Hematopoietic multipotent progenitor cell treated with erythropoietin and hydrocortisone succinate and interleukin-3 and kit ligand, for 4 days (in vitro differentiated cells): ENCODE results near the gene DRAM1.
A peak's percentile ranks its signal among the peaks of the same experiment; 100 is the strongest.
"Not testable (repeated sequence)": the region's sequence is repeated elsewhere in the genome, so short reads cannot be mapped to it uniquely, and the experiment has no call there.

Experiments used
- DNase-seq: peaks from one replicate; pipeline ENCODE4 v3.0.0-alpha.2; 2015

Gene DRAM1, protein sequence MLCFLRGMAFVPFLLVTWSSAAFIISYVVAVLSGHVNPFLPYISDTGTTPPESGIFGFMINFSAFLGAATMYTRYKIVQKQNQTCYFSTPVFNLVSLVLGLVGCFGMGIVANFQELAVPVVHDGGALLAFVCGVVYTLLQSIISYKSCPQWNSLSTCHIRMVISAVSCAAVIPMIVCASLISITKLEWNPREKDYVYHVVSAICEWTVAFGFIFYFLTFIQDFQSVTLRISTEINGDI

DNA sequence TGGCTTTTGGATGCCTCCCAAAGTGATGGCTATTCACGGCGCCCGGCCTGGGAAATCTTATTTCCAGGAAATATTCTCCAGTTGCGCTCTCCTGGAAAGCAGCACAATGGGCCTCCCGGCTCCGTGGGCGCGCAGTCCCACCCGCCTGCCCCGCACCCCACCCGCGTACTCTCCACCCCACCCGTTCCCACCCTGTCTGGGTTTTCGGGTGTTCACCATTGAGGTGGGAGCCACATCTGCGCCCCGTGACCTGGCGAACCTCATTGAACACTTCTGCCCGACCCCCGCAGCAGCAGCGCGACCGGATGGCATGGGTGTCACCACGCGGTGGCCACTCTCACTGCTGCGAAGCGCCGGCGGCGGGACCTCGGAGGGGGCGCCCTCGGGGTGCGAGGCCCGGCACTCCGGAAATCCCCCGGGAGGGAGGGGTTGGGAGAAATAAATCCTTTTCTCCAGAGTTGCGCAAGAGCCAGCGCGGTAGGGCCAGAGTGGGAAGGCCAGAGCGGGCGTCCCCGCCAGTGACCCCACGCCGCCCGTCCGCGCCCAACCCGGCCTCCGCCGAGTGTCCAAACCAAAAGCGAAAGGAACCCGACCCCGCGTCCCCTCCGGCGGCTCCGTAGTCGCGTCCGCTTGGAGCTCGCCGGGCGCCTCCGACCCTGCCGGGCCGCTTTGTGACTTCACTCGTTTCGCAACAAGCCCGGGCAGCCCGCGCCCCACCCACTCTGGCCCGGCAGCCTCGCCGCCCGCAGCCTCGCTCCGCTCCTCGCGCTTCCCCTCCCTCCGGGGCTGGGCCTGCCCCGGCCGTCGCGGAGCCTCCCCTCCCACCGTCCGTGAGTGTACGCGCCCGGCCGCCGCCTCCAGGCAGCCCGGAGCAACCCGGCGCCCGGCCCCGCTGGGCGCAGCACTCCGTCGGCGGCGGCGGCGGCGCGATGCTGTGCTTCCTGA is at the start of gene DRAM1:
DRAM1 (plus strand) TSS at position 720 of the 945 bp plus-strand sequence; CDS start at position 930, 210 bp downstream.
- DNase-seq, result peak; percentile 95

DNA sequence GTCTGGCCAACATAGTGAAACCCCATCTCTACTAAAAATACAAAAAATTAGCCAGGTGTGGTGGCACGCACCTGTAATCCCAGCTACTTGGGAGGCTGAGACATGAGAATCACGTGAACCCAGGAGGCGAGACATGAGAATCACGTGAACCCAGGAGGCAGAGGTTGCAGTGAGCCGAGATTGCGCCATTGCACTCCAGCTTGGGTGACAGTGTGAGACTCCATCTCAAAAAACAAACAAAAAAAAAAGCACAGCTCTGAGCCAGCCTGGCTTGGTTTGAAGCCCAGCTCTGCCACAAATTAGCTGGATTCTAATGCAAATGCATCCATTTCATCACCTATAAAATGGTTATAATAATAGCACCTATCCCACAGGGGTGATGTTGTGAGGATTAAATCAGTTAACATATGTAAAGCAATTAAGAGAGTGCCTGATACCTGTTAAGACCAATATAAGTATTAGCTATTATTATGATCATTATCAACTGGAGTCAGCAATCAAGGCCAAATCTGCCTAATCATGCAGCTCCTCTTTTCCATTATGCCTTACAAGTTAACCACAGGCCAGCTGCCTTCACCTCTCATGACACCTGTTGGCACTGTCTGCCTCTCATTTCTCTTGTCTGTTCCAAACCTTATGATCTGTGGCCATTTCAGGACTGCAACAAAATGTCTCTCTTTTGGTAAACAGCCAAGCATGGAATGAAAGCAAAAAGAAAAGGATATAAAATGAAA is 48.8 kb upstream of the DRAM1 start:
- no peak for DNase-seq

DNA sequence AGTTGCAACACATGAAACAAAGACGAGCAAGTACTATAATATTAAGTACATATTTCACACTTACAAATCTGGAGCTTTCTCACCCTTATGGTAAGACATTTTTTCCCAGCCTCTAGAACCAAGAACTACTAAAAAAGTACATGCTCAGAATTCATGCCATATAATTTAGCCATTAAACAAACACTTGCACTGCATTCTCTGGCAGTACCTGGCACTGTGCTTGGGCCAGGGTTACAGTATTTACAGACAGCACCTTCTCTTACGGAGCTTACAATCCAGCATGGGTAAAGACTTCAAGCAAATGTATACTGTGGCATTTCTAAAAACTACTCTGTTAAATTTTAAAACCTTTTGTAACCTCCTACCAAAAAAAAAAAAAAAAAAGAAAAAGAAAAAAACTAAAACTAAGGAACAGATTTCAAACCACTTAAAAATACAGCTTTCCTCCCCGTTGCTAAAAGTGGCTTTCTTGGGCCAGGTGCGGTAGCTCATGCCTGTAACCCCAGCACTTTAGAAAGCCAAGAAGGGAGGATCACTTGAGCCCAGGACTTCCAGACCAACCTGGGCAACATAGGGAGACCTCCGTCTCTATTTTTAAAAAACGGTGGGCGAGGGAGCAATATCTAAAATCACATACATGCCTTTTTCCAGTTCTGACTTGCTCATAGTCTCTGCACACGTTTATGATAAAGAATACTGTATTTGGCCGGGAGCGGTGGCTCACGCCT is 47.6 kb upstream of the DRAM1 start:
- DNase-seq, result peak; percentile 31

DNA sequence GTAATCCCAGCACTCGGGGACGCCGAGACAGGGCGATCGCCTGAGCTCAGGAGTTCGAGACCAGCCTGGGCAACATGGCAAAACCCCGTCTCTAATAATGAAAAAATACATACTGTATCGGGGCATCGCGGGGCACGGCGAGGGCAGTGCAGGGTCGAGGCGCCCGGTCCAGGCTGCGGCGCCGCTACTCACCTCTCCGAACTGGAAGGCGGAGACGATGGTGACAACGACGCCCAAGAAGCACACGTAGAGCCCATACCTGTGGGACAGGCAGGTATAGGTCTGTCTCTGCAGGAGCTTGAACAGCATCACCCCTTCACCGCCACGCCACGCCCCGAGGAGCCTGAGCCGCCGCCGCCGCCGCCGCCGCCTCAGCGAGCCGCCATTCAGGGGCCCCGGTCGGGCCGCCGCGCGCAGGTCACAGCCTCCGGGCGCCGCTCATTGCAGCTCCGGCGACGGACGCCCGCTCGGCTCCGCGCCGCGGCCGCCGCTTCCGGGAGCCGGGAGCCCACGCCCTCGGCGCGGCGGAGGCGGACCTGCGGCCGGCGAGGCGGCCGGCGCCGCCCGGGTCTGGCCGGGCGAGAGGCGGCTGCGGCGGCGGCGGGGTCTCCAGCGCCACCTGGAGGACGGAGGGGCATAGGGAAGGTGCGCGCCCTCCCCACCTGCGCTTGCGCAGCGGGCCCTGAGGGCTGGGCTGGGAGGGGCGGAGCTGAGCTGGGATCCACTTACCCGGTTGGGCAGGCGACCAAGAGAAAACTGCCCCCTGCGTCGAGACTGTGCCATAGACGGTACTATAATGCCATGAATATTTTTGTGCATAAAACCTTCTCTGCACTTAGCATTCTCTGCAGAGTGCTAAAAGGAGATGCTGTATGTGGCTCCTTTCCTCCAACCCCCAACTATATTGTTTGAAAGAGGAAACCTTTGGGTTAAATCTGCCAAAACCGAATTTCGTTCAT is 46.7 kb upstream of the DRAM1 start, which contains the start of gene GNPTAB:
GNPTAB (minus strand) TSS at position 593 of the 959 bp plus-strand sequence; CDS start at position 309, 284 bp downstream.
- DNase-seq, result peak; percentile 98

DNA sequence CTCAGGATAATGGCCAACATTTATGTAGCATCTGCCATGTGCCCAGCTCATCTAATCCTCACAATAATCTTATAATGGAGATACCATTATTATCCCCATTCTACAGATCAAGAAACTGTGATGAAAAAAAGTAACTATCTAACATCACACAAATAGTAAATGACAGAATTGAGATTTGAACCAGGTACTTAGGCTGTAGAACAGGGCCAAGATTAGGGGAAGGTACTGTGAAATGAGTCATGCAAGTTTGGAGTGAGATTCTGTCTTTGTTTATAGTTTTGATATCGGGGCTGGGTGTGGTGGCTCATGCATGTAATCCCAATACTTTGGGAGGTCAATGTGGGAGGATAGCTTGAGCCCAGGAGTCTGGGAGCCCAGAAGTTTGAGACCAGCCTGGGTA is 45.4 kb upstream of the DRAM1 start:
- DNase-seq, result no peak

DNA sequence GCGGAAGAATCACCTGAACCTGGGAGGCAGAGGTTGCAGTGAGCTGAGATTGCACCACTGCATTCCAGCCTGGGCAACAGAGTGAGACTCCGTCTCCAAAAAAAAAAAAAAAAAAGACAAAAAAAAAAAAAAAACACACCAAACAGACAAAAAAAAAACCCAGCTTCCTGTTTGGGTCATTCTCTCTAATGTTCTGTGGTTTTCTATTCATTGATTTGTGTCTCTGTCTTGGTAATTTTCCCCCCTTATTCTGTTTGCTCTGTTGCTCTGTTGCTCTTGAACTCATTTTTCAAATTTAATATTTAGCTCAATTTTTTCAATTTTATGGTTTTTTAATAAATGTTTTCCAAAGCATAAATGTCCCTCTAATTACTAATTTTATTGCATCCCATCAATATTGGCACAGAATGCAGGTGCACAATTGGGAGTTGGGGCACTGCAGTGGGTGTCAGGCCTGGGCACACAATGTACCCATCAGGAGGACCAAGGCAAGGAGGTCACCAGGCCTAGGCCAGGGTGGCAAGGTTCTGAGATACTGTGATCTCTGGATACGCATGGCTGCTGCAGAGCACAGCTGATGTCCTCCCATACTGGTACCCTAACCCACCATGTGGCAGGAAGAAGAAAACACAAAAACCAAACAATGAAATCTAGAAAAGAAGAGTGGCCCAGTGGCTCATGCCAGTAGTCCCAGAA is 38.6 kb upstream of the DRAM1 start:
- DNase-seq, result peak; percentile 44

DNA sequence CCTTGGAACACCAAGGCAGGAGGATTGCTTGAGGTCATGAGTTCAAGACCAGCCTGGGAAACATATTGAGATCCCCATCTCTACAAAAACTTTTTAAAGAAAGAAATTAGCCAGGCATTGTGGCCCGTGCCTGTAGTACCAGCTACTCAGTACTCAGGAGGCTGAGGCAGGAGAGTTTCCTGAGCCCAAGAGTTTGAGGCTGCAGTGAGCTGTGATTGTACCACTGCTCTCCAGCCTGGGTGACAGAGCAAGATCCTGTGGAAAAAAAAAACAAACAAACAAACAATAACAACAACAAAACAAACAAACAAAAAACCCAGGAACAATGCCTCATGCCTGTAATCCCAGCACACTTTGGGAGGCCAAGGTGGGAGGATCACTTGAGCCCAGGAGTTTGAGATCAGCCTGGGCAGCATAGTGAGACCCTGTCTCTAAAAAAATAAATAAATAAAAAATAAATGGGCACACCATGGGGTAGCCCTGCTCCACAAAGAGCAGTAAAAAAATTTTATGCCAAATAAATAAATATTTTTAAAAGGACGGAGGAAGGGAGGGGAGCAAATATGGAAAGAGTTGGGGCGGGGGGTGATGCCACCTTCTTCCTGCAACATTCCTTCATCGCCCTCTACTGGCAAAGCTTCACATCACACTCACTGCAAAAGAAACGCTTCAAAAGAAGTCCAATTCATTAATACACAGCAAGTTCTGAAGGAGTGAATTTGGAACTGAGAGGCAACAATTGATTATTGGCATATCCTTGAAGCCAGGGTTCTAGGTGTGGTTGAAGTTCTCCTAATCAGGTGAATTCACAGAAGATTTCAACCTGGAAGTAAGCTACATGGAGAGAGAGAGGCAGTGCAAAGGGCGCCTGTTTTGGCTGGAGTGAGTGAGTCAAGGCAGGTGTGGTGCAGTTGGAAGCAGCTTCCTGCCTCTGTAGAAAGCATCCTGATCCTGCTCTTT is 37.8 kb upstream of the DRAM1 start:
- DNase-seq, result peak; percentile 87

DNA sequence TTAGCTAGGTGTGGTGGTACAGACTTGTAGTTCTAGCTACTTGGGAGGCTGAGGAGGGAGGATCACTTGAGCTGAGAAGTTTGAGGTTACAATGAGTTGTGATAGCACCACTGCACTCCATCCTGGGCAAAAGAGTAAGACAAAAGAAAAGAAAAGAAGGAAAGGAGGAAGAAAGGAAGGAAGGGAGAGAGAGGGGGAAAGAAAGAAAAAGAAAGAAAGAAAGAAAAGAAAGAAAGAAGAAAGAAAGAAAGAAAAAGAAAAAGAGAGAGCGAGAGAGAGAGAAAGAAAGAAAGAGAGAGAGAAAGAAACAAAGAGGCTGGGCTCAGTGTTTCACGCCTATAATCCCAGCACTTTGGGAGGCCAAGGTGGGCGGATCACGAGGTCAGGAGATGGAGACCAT is 36.3 kb upstream of the DRAM1 start:
- DNase-seq, result no peak

DNA sequence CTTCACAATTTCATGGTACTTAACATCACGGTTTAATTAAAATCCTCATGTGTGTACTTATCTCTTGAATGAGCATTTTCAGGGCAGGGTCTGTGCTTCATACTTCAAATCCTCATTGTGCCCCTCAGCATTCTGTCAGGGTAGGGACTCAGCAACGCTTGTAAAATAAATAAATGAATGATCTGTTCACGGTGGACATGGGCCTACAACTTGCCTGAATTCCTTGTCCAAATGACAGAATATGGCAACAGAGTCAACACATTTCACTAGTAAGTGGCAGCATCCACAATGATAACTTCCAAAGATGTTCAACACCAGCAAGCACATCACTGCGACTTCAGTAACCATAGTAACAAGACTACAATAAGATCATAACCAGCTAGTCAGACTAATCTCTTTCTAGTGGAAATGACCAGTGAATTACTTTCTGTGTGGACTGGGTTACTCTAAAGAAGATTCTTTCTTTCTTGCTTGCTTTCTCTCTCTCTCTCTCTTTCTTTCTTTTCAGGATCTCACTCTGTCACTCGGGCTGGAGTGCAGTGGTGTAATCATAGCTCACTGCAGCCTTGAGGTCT is 32.2 kb upstream of the DRAM1 start:
- DNase-seq, result no peak

DNA sequence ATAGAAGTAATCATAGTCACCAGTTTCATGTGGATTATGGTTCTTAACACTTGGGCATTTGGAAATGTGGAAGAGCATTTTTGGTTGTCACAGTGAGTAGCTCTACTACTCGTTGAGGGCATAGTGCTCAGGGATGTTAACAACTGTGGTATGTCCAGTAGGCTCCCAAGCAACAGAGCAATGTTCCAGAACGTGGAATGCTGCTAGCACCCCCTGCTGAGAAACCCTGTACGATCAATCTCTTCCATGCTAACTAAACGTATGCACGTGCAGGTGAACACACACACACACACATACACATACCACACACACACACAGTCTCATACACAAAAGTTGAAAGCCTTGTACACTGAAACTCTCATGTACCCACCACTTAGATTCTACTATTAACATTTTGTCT is 30.1 kb upstream of the DRAM1 start:
- DNase-seq, result no peak

DNA sequence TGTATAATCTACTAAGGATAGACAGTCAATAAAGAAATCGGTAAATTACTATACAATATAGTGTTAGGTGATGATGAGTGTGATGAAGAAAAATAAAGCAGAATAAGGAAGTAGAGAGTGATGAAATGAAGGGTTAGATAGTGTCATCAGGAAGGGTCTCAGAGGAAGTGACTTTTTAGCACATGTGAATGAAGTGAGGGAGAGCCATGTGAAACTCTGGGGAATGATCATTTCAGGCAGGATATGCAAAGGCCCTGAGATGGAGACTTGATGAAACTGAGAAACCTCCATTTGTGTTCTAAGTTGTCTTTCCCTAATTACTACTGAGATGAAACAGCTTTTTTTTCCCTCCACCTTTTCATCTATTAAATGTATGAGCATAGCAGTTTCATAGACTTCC is 27.2 kb upstream of the DRAM1 start:
- DNase-seq, result peak; percentile 45

DNA sequence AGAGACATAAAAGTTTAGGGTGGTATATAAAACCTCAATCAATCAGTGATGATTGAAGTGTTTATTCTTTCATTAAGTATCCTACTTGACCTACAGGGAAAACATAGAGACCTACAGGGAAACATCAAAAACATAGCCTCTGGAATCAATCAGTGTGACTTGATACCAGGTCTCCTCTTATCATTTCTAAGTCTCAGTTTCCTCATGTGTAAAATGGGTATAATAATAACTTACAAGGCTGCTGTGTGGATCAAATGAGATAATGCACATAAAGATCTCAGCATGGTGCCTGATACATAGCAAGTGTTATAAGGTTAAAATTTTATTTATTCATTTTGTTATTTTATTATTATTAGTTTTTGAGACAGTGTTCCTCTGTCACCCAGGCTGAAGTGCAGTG is 24.4 kb upstream of the DRAM1 start:
- DNase-seq, result no peak

DNA sequence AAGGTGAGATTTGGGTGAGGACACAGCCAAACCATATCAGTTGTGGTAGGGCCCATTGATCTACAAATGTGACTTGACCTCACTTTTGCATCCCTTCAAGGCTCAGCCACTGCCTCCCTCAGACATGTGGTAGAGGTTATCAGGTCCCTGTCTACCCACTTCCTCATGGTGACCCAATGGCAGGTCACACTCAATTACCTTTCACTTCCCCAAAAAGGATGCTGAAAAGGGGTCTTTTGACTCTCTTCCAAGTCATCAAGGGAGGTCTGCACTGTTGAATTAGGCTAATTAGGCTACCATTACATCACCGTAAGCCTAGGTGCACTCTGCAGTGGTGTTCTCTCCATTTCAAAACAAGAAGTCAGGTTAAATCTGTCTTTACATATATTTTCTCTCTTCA is 22.6 kb upstream of the DRAM1 start:
- DNase-seq, result peak; percentile 74

DNA sequence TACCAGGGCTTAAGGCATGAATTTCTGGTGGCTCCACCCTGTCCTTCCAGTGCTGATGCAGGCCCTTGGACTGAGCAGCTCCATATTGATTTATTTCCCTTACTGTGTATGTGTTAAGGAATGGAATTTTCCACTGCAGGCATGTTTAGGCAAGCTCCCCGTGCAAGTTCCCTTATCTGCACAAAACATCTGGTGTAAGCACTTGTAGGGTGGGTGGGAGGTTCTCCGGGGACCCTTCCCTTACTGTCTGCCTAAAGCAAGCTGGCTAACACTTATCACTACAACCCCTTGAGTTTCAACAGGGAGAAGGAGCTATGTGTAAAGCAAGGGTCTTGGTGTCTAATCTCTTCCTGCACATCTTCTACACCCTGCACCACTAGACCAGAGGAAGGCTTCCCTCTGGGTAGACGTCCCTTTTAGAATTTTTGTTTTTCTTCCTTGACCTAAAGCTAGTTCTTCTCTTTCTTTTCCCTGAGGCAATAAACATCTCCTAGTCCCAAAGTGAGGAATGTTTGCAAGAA is 22.0 kb upstream of the DRAM1 start:
- peak; percentile 93 for DNase-seq

DNA sequence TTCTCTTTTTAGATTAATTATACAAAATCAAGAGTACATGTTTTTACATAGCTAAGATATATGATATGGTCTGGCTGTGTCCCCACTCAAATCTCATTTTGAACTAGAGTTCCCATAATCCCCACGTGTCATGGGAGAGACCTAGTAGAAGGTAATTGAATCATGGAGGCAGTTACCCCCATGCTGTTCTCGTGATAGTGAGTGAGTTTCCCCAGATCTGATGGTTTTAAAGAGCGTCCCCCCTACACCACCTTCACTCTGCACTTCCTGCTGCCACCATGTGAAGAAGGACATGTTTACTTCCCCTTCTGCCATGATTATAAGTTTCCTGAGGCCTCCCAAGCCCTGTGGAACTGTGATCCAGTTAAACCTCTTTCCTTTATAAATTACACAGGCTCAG is 21.4 kb upstream of the DRAM1 start:
- peak; percentile 59 for DNase-seq

DNA sequence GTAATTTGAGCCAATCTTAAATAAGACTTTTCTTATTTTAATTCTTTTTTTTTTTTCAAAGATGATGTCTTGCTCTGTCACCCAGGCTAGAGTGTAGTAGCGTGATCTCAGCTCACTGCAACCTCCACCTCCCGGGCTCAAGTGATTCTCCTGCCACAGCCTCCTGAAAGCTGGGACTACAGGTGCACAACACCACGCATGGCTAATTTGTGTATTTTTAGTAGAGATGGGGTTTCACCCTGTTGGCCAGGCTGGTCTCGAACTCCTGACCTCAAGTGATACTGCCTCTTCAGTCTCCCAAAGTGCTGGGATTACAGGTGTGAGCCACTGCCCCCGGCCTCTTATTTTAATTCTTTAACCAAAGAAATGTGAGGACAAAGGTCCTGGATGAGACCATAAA is 20.8 kb upstream of the DRAM1 start:
- DNase-seq, result not testable (repeated sequence)

DNA sequence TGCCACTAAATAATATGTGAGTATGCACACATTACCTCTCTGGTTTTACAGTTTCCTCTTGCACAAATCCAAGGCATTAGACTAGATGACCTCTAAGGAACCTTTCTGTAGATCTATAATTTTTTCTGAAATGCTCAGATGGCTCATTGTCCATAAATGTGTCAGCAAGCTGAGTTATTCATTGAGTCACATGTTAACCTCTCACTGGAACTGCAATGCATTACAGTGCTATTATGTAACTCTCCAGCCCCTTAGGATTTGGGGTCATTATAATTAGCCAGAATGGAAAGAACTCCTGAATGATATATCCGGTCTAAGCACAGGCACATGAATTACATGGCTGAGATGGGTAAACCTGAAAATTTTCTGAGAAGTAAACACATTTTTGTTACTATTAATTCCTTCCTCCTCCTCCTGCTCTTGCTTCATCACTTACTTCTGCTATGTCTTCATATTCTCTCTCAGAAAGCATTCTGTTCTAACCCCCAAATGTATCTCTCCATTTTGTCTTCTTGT is 20.3 kb upstream of the DRAM1 start:
- DNase-seq, result peak; percentile 44

DNA sequence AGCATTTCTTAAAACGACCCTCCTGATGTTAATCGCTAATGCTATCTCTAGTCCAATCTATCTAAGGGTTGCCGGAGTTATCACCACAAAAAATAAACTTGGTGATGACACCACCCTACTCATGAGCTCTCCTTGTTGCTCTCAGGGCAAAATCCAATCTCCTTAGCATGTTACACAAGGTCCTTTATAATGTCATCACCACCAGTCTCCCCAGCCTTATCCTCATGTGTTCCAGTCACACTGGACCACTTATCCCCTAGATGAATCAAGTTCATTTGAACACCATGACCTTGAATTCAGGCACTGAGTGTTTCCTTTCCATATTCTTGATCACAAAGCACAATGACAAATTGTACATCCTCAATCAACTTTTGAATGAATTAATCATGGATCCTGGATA is 19.0 kb upstream of the DRAM1 start:
- DNase-seq, result no peak
